ENCODE results near the gene AMER3. TPM values are rescaled to one million over a fixed set of nuclear protein-coding genes. Genes with fewer than 3 reads are reported as not detected.

The AMER3 gene
- total and polyA plus RNA-seq, 2 donors from 2014 or later: not detected

- Histone ChIP-seq H3K4me1 (ENCODE audit: control insufficient read depth in 2 of 3, insufficient read depth in 2 of 3, low read depth in 1 of 3, low read length in 3 of 3) (no peaks in the 10 kb centered on the region), H3K36me3 (ENCODE audit: control insufficient read depth in 2 of 3, insufficient read depth in 3 of 3, low read length in 3 of 3) (no peaks in the 10 kb centered on the region), H3K9ac (ENCODE audit: low read length in 3 of 3) (no peak overlapping the region), H3K27ac (ENCODE audit: low read depth in 2 of 2, low read length in 2 of 2) (no peak overlapping the region), H3K9me3 (ENCODE audit: control insufficient read depth in 2 of 3, insufficient read depth in 1 of 3, low read length in 3 of 3) (no peaks in the 10 kb centered on the region), H3K27me3 (ENCODE audit: control insufficient read depth, insufficient read depth, low read length) (no peaks in the 10 kb centered on the region), H3K4me3 (ENCODE audit: low read length in 3 of 3) (no peak overlapping the region)
- FAIRE-seq: no peak
- intact Hi-C loops (cut with DNase I): no loop called here
- no peak for DNase-seq
- no peak for TF ChIP-seq CTCF (IDR thresholded peaks at IDR 0.05; ENCODE audit: borderline replicate concordance, extremely low read depth, insufficient read depth)
Observed at GRCh38 chr2:130813722-130814121, 58.4 kb downstream of the AMER3 start.

- Histone ChIP-seq H3K36me3 (ENCODE audit: control insufficient read depth in 2 of 3, insufficient read depth in 3 of 3, low read length in 3 of 3) (no peaks in the 10 kb centered on the region), H3K27me3 (ENCODE audit: control insufficient read depth, insufficient read depth, low read length) (no peaks in the 10 kb centered on the region), H3K9me3 (ENCODE audit: control insufficient read depth in 2 of 3, insufficient read depth in 1 of 3, low read length in 3 of 3) (no peaks in the 10 kb centered on the region), H3K4me1 (ENCODE audit: control insufficient read depth in 2 of 3, insufficient read depth in 2 of 3, low read depth in 1 of 3, low read length in 3 of 3) (no peaks in the 10 kb centered on the region), H3K27ac (ENCODE audit: low read depth in 2 of 2, low read length in 2 of 2) (no peak overlapping the region), H3K4me3 (ENCODE audit: low read length in 3 of 3) (no peak overlapping the region), H3K9ac (ENCODE audit: low read length in 3 of 3) (no peak overlapping the region)
- TF ChIP-seq CTCF (IDR thresholded peaks at IDR 0.05; ENCODE audit: borderline replicate concordance, extremely low read depth, insufficient read depth): no peak
- intact Hi-C loops (cut with DNase I): no loop called here
- FAIRE-seq (no peak), DNase-seq (no peak)
Observed at GRCh38 chr2:130814931-130815680, 59.8 kb downstream of the AMER3 start.

Other genes with a start within 250 kb of the AMER3 start
- gene POTEI, start 246.2 kb upstream of the AMER3 start, total RNA-seq: not detected
- gene POTEI, start 246.2 kb upstream of the AMER3 start, polyA plus RNA-seq (ENCODE audit: insufficient read depth, low read depth, low replicate concordance): not detected
- not detected for gene CFC1B, start 234.3 kb upstream of the AMER3 start, total RNA-seq
- not detected for gene CFC1B, start 234.3 kb upstream of the AMER3 start, polyA plus RNA-seq (ENCODE audit: insufficient read depth, low read depth, low replicate concordance)
- not detected for gene CFC1, start 156.0 kb upstream of the AMER3 start, total RNA-seq
- gene CFC1, start 156.0 kb upstream of the AMER3 start, polyA plus RNA-seq (ENCODE audit: insufficient read depth, low read depth, low replicate concordance): not detected
- not detected for gene POTEJ, start 144.1 kb upstream of the AMER3 start, total RNA-seq
- gene POTEJ, start 144.1 kb upstream of the AMER3 start, polyA plus RNA-seq (ENCODE audit: insufficient read depth, low read depth, low replicate concordance): not detected
- not detected for gene GPR148, start 26.5 kb upstream of the AMER3 start, total RNA-seq
- gene GPR148, start 26.5 kb upstream of the AMER3 start, polyA plus RNA-seq (ENCODE audit: insufficient read depth, low read depth, low replicate concordance): not detected
- gene ARHGEF4, start 81.4 kb downstream of the AMER3 start, total RNA-seq: 0.94 TPM
- 0.90 TPM for gene ARHGEF4, start 81.4 kb downstream of the AMER3 start, polyA plus RNA-seq (ENCODE audit: insufficient read depth, low read depth, low replicate concordance)

Data from kidney (tissue), 14 donors.